Stimulated activated CD8-positive, alpha-beta memory T cell treated with anti-CD3 and anti-CD28 coated beads, Interleukin-4, amount 100 ng/mL, for 48 hours (primary cell): ENCODE measurements around the gene MPPED1.

ENCODE experiments used
- DNase-seq: peaks from one replicate; pipeline ENCODE4 v3.0.0-alpha.2; 2020

MPPED1 gene

GRCh38 chr22:43504068-43504467 lies 92.3 kb downstream of the MPPED1 start:
- no peak for DNase-seq

- DNase-seq = no peak
Observed at GRCh38 chr22:43504666-43505261, 93.0 kb downstream of the MPPED1 start.

- DNase-seq = no peak
Observed at GRCh38 chr22:43505423-43505822, 93.6 kb downstream of the MPPED1 start.

- no peak for DNase-seq
Observed at GRCh38 chr22:43505896-43506295, 94.1 kb downstream of the MPPED1 start.

GRCh38 chr22:43506487-43506886 lies 94.7 kb downstream of the MPPED1 start:
- DNase-seq = no peak

- DNase-seq = no peak
Observed at GRCh38 chr22:43507235-43507634, 95.4 kb downstream of the MPPED1 start.

GRCh38 chr22:43508489-43508888 lies 96.7 kb downstream of the MPPED1 start:
- DNase-seq = no peak

GRCh38 chr22:43509337-43509736 lies 97.5 kb downstream of the MPPED1 start:
- DNase-seq = no peak

- no peak for DNase-seq
Observed at GRCh38 chr22:43510281-43511070, 98.7 kb downstream of the MPPED1 start.

GRCh38 chr22:43511276-43511910 lies 99.6 kb downstream of the MPPED1 start:
- DNase-seq = no peak

- DNase-seq = no peak
Observed at GRCh38 chr22:43512279-43512678, 100.5 kb downstream of the MPPED1 start.

- DNase-seq = no peak
Observed at GRCh38 chr22:43514476-43515157, 102.8 kb downstream of the MPPED1 start.

- no peak for DNase-seq
Observed at GRCh38 chr22:43515411-43515810, 103.6 kb downstream of the MPPED1 start.

- DNase-seq = no peak
Observed at GRCh38 chr22:43515902-43516301, 104.1 kb downstream of the MPPED1 start.

GRCh38 chr22:43516386-43516785 lies 104.6 kb downstream of the MPPED1 start:
- no peak for DNase-seq

GRCh38 chr22:43516996-43517635 lies 105.3 kb downstream of the MPPED1 start:
- no peak for DNase-seq

GRCh38 chr22:43520632-43521039 lies 108.8 kb downstream of the MPPED1 start:
- no peak for DNase-seq

- DNase-seq = no peak
Observed at GRCh38 chr22:43521716-43522115, 109.9 kb downstream of the MPPED1 start.

GRCh38 chr22:43526117-43526655 lies 114.4 kb downstream of the MPPED1 start:
- no peak for DNase-seq

- DNase-seq = no peak
Observed at GRCh38 chr22:43526946-43527345, 115.1 kb downstream of the MPPED1 start.

GRCh38 chr22:43528601-43529360 lies 117.0 kb downstream of the MPPED1 start:
- no peak for DNase-seq

- DNase-seq = no peak
Observed at GRCh38 chr22:43529461-43529860, 117.6 kb downstream of the MPPED1 start.
